Aorta (tissue), 5 donors: Measurements from ENCODE around the gene APOBEC3C. TPM values are rescaled to one million over a fixed set of nuclear protein-coding genes. Genes with fewer than 3 reads are reported as not detected.
"Not testable (repeated sequence)": the region's sequence is repeated elsewhere in the genome, so short reads cannot be mapped to it uniquely, and the experiment has no call there.

ENCODE experiments used
- ATAC-seq: fragments of 200-7000 bp; cut with Tn5 transposase; one replicate; pipeline ENCODE4 v1.9.1; 2022; ENCODE audit warnings: moderate library complexity; ENCODE audit not compliant: low FRiP score
- DNase-seq, 2 donors: peaks; one replicate each; pipeline ENCODE4 v3.0.0-alpha.2; 2020
- H3K27ac ChIP-seq, 2 donors: one replicate each; pipeline ENCODE4 v1.5.1; 2013; ENCODE audit warnings: low read length in 2 of 2, mild to moderate bottlenecking in 2 of 2, moderate library complexity in 2 of 2, control low read depth in 1 of 2, inconsistent platforms in 1 of 2, low read depth in 1 of 2
- H3K27me3 ChIP-seq, 2 donors: one replicate each; pipeline ENCODE4 v1.6.1; 2013; ENCODE audit warnings: control low read depth in 1 of 2, low read length in 1 of 2, mild to moderate bottlenecking in 1 of 2, moderate library complexity in 1 of 2; ENCODE audit not compliant: insufficient read depth in 2 of 2, control insufficient read depth in 1 of 2
- H3K36me3 ChIP-seq, 2 donors: one replicate each; pipeline ENCODE4 v1.6.1; 2013; ENCODE audit warnings: control low read depth in 1 of 2, low read length in 1 of 2, mild to moderate bottlenecking in 1 of 2; ENCODE audit not compliant: insufficient read depth in 2 of 2, control insufficient read depth in 1 of 2
- H3K4me1 ChIP-seq, 2 donors: one replicate each; pipeline ENCODE4 v1.6.1; 2013; ENCODE audit warnings: low read length in 2 of 2, control low read depth in 1 of 2, mild to moderate bottlenecking in 1 of 2, moderate library complexity in 1 of 2; ENCODE audit not compliant: insufficient read depth in 2 of 2, control insufficient read depth in 1 of 2
- H3K4me3 ChIP-seq, 2 donors: one replicate each; pipeline ENCODE4 v1.5.1; 2013; ENCODE audit warnings: low read length in 2 of 2, control low read depth in 1 of 2, mild to moderate bottlenecking in 1 of 2
- H3K9me3 ChIP-seq: one replicate; pipeline ENCODE4 v1.6.1; 2013; ENCODE audit warnings: mild to moderate bottlenecking, low read length; ENCODE audit not compliant: control insufficient read depth
- WGBS, 2 donors: extraction: QIAGEN DNeasy Blood & Tissue Kit; methylation state at CpG; one replicate each; pipeline ENCODE4 v1.1.7; 2013; 5-methylcytosine and 5-hydroxymethylcytosine counted together
- intact Hi-C, 2 donors: fragments of 100-400 bp; cut with DNase I; formaldehyde crosslinking; loops; one replicate each; pipeline versions ENCODE4 v1.14.2 to v1.15.0; 2022
- polyA plus RNA-seq, 2 donors: library from polyadenylated mRNA; stranded (reverse); fragments of 200-250 nt; gene quantifications; one replicate each; pipeline ENCODE4 v1.2.3, GENCODE V29; 2013
- total RNA-seq, 2 donors: library from RNA; stranded (reverse); fragmentation: NEBNext Ultra II Directional; extraction: Animal tissue kit (Norgen Biotek cat#: 25700); gene quantifications; one replicate each; pipeline ENCODE4 v1.2.1, GENCODE V29; 2021
- donor health status: healthy with polysubstance abuse.
- donor health status: Bipolar disorder and iron deficiency.
- donor health status: DM: no; HTN: no; CAD: no.
- donor health status: DM: no; HTN: no; CAD: no.
- donor health status: DM: yes; HTN: yes; CAD: no.

APOBEC3C gene
- total and polyA plus RNA-seq, 4 donors = 12.4 to 25.3 (median 17.8) TPM

- Histone ChIP-seq H3K27ac (no peak overlapping the region), H3K27me3 (no peaks in the 10 kb centered on the region), H3K4me3 (no peak overlapping the region), H3K9me3 (no peaks in the 10 kb centered on the region), H3K4me1 (no peaks in the 10 kb centered on the region), H3K36me3 (no peaks in the 10 kb centered on the region)
- ATAC-seq (no peak), DNase-seq (no peak)
- 87 to 89% methylated on average over 4 of the region's 4 CpGs for WGBS, 2 donors
- intact Hi-C loops = no loop called here
Observed at GRCh38 chr22:39027717-39028116, 13.7 kb downstream of the APOBEC3C start.

- WGBS, 2 donors = 90 to 91% methylated on average over 11 of the region's 11 CpGs
- intact Hi-C loops = no loop called here
- no peaks in the 10 kb centered on the region for H3K36me3 ChIP-seq
Observed at GRCh38 chr22:39028281-39028680, 14.2 kb downstream of the APOBEC3C start.

DNA sequence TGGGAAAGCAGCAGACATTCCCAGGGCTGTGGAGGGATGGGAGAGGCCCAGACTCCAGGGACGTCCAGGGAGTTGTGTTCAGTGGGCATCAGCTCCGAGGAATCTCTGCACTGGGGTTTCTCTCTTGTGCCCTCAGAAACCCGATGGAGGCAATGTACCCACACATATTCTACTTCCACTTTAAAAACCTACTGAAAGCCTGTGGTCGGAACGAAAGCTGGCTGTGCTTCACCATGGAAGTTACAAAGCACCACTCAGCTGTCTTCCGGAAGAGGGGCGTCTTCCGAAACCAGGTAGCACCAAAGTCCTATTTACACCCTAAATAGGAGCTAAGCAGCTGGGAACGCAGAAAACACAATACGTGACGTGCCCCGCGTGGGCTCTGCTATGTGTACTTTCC, 15.2 kb downstream of the APOBEC3C start:
- H3K4me3 ChIP-seq = no peak overlapping the region
- no peak overlapping the region for H3K27ac ChIP-seq
- no peaks in the 10 kb centered on the region for H3K4me1 ChIP-seq
- DNase-seq (no peak), ATAC-seq (no peak)
- H3K27me3 ChIP-seq = no peaks in the 10 kb centered on the region
- no peaks in the 10 kb centered on the region for H3K9me3 ChIP-seq
- H3K36me3 ChIP-seq = no peaks in the 10 kb centered on the region
- WGBS, 2 donors = 90 to 92% methylated on average over 13 of the region's 13 CpGs
- intact Hi-C loops = no loop called here

More at GRCh38 chr22:39028281-39028680, 14.2 kb downstream of the APOBEC3C start:
- ATAC-seq (no peak), DNase-seq (no peak)
- Histone ChIP-seq H3K4me1 (no peaks in the 10 kb centered on the region), H3K27me3 (no peaks in the 10 kb centered on the region), H3K27ac (no peak overlapping the region), H3K9me3 (no peaks in the 10 kb centered on the region), H3K4me3 (no peak overlapping the region)

DNA sequence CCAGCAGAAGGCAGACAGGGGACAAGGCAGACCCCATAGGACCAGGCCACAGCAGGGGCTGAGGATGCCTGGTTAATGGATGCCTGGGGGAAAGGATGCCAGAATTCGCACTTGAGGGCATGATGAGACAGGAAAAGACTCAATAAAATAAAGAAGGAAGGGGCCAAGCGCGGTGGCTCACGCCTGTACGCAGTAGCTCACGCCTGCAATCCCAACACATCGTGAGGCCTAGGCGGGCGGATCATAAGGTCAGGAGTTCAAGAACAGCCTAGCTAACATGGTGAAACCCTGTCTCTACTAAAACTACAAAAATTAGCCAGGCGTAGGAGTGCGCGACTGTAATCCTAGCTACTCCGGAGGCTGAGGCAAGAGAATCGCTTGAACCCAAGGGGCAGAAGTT, 16.6 kb downstream of the APOBEC3C start:
- Histone ChIP-seq H3K4me3 (no peak overlapping the region), H3K4me1 (no peaks in the 10 kb centered on the region), H3K27me3 (no peaks in the 10 kb centered on the region), H3K36me3 (no peaks in the 10 kb centered on the region), H3K27ac (no peak overlapping the region), H3K9me3 (no peaks in the 10 kb centered on the region)
- DNase-seq (no peak), ATAC-seq (no peak)
- WGBS, 2 donors = 96 to 99% methylated on average over 14 of the region's 14 CpGs
- intact Hi-C loops = no loop called here

DNA sequence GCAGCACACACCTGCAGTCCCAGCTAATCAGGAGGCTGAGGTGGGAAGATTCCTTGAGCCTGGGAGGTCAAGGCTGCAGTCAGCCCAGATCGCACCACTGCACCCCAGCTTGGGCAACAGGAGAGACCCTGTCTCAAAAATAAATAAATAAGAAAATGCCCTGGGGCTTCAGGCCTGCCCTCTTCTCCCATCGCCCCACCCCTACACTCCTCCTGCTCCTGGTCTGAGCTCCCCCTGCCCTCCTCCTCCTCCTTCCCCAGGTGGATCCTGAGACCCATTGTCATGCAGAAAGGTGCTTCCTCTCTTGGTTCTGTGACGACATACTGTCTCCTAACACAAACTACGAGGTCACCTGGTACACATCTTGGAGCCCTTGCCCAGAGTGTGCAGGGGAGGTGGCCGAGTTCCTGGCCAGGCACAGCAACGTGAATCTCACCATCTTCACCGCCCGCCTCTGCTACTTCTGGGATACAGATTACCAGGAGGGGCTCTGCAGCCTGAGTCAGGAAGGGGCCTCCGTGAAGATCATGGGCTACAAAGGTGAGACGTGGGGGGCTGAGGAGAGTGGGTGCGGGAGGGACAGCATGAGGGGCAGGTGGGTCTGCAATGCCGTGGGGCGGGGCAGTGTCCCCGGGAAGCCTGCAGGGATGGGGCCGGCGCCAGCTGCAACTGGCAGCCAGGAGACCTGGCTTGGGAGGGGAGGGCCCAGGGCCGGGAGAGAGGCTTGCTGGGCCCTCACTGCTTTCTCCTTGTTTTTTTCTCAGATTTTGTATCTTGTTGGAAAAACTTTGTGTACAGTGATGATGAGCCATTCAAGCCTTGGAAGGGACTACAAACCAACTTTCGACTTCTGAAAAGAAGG, 17.6 kb downstream of the APOBEC3C start:
- H3K9me3 ChIP-seq, intact Hi-C loops, H3K27me3 ChIP-seq, DNase-seq, H3K4me3 ChIP-seq, H3K36me3 ChIP-seq, H3K27ac ChIP-seq, ATAC-seq, H3K4me1 ChIP-seq: not testable (repeated sequence)
- WGBS, 2 donors = 59 to 67% methylated on average over 15 to 17 of the region's 18 CpGs

DNA sequence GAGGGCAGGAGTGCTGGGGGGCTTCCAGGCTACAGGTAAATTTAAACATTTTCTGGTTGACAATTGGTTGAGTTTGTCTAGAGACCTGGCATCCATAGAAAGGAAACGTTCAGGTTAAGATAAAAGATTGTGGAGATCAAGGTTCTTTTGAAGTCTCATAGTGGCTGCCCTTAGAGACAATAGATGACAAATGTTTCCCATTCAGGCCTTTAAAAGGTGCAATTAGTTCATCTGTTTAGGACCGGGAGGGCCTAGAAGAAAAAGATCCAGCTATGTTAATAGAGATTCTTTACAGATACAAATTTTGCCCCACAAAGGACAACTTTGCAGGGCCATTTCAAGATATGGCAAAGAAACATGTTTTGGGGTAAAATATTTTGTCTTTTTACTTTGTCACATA, 23.0 kb downstream of the APOBEC3C start:
- H3K36me3 ChIP-seq, H3K27me3 ChIP-seq, H3K9me3 ChIP-seq, H3K4me1 ChIP-seq, ATAC-seq, DNase-seq, intact Hi-C loops, H3K27ac ChIP-seq, H3K4me3 ChIP-seq: not testable (repeated sequence)
- 44 to 63% methylated on average over 2 of the region's 2 CpGs for WGBS, 2 donors

DNA sequence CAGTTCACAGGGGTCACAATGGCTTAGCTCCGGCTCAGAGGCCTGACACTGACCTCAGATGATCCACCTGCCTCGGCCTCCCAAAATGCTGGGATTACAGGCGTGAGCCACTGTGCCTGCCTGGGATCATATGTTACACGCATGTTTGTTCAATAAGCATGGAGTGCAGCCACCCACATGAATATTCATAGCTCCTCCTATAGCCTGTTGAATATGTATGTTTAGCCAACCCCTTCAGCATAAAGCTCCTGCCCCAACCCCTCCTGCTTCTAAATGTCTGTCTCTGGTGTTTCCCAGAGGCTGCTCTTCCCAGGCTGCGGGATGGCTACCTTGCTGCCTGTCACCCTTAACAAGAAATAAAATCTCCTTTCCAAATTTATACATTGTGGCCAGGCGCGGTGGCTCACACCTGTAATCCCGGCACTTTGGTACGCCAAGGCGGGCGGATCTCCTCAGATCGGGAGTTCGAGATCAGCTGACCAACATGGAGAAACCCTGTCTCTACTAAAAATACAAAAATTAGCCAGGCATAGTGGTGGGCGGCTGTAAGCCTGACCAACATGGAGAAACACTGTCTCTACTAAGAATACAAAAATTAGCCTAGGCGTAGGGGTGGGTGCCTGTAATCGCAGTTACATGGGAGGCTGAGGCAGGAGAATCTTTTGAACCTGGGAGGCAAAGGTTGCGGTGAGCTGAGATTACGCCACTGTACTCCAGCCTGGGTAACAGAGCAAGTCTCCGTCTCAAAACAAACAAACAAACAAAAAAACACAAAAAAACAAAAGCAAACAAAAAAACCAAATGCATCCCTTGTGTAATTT, 25.5 kb downstream of the APOBEC3C start:
- intact Hi-C loops = no loop called here
- no peak overlapping the region for H3K4me3 ChIP-seq
- no peak overlapping the region for H3K27ac ChIP-seq
- ATAC-seq = no peak
- 93 to 94% methylated on average over 19 of the region's 19 CpGs for WGBS, 2 donors
- H3K27me3 ChIP-seq = no peaks in the 10 kb centered on the region
- H3K36me3 ChIP-seq = no peaks in the 10 kb centered on the region
- no peaks in the 10 kb centered on the region for H3K9me3 ChIP-seq
- no peak for DNase-seq
- H3K4me1 ChIP-seq = no peaks in the 10 kb centered on the region

GRCh38 chr22:39040155-39040537, 26.1 kb downstream of the APOBEC3C start:
- ATAC-seq, H3K4me3 ChIP-seq: not testable (repeated sequence)
- 27 to 50% methylated on average over 7 to 12 of the region's 14 CpGs for WGBS, 2 donors

More at GRCh38 chr22:39040155-39040537, 26.1 kb downstream of the APOBEC3C start:
- DNase-seq, intact Hi-C loops, H3K27me3 ChIP-seq, H3K9me3 ChIP-seq, H3K36me3 ChIP-seq, H3K27ac ChIP-seq, H3K4me1 ChIP-seq: not testable (repeated sequence)
